ENCODE data around the gene NHLRC2. TPM values are rescaled to one million over a fixed set of nuclear protein-coding genes. Genes with fewer than 3 reads are reported as not detected.

Gene NHLRC2
- total RNA-seq, 4 donors from 2014 or later: 18.3 to 140 (median 45.8) TPM

DNA sequence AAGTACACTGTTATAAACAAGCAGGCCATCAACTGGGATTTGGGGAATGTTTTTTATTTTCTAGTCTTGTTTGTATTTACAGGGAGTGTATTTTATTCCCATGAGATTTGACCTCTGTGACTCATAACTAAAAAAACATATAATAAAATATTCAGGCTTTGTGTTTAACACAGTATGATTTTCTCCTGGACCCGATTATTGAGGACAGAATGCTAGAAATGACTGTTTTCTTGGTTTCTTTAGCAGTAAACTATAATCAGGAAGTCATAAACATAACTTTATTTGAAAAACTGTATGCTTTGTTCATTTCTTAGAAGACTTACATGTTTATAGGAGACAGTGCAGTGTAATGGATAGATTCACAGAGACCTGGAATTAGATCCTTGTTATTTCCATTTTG lies 2.1 kb downstream of the NHLRC2 start:
- Histone ChIP-seq H3K4me1 (peaks cover 14 to 53% (median 27%) of the 10 kb centered on the region in 4 donors), H3K27ac (peak overlapping the region in 1 of 4 donors; percentile 95), H3K36me3 (peaks cover 0 to 32% (median 6%) of the 10 kb centered on the region in 4 donors), H3K27me3 (no peaks in the 10 kb centered on the region), H3K4me3 (peak overlapping the region in 2 of 4 donors; percentile 96), H3K9me3 (no peaks in the 10 kb centered on the region)
- intact Hi-C loops (cut with DNase I; ENCODE audit: low total_unique reads): no loop called here
- TF ChIP-seq POLR2A (IDR thresholded peaks at IDR 0.05) (no peak), CTCF (IDR thresholded peaks at IDR 0.05) (no peak), EP300 (IDR thresholded peaks at IDR 0.05; ENCODE audit: low read depth) (no peak)
- WGBS, 2 donors (ENCODE audit: low coverage in 1 of 2): 17 to 45% methylated on average over 1 of the region's 1 CpG
- DNase-seq: no peak
- in situ Hi-C loops (cut with MboI; ENCODE audit: low pct_ligation_motif_present in 1 of 4, low pct_unique_long_range_greater_than_20kb in 1 of 4, low sequenced_read_pairs in 3 of 4): no loop called here

DNA sequence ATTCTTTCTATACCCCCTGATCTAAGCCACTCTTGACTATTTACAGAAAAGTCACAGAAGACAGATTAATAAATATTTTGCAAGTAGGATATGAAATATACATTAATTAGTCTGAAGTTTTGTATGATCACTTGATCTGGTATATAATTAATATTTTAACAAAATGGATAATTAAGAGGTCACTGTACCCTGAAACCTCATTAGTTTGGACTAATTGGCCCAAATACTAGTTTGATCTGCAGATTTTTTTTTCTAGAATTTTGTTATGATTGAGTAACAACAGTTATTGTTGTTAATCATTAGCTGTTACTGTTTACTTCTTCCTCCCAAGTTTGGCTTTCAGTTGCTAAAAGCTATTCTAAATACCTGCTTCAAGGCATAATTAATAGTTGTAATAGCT lies 2.7 kb downstream of the NHLRC2 start:
- Histone ChIP-seq H3K9me3 (no peaks in the 10 kb centered on the region), H3K4me1 (peaks cover 8 to 47% (median 26%) of the 10 kb centered on the region in 4 donors), H3K27ac (no peak overlapping the region), H3K4me3 (peak overlapping the region in 1 of 4 donors; percentile 96), H3K27me3 (no peaks in the 10 kb centered on the region), H3K36me3 (peaks cover 0 to 35% (median 9%) of the 10 kb centered on the region in 4 donors)
- in situ Hi-C loops (cut with MboI; ENCODE audit: low pct_ligation_motif_present in 1 of 4, low pct_unique_long_range_greater_than_20kb in 1 of 4, low sequenced_read_pairs in 3 of 4) (no loop called here), intact Hi-C loops (cut with DNase I; ENCODE audit: low total_unique reads) (no loop called here)
- no peak for TF ChIP-seq EP300 (IDR thresholded peaks at IDR 0.05; ENCODE audit: low read depth)
- TF ChIP-seq POLR2AphosphoS5 (IDR thresholded peaks at IDR 0.05): no peak
- TF ChIP-seq POLR2A (IDR thresholded peaks at IDR 0.05): no peak
- TF ChIP-seq CTCF (IDR thresholded peaks at IDR 0.05): no peak
- DNase-seq: no peak

- in situ Hi-C loops (cut with MboI; ENCODE audit: low pct_ligation_motif_present in 1 of 4, low pct_unique_long_range_greater_than_20kb in 1 of 4, low sequenced_read_pairs in 3 of 4): no loop called here
These were observed 4.1 kb downstream of the NHLRC2 start for GRCh38 chr10:113858541-113858940.

GRCh38 chr10:113859261-113859660 lies 4.8 kb downstream of the NHLRC2 start:
- in situ Hi-C loops (cut with MboI; ENCODE audit: low pct_ligation_motif_present in 1 of 4, low pct_unique_long_range_greater_than_20kb in 1 of 4, low sequenced_read_pairs in 3 of 4): no loop called here
- intact Hi-C loops (cut with DNase I; ENCODE audit: low total_unique reads): no loop called here
- 64 to 81% methylated on average over 2 of the region's 2 CpGs for WGBS, 2 donors (ENCODE audit: low coverage in 1 of 2)
- Histone ChIP-seq H3K4me3 (no peak overlapping the region), H3K9me3 (no peaks in the 10 kb centered on the region), H3K36me3 (peaks cover 0 to 35% (median 9%) of the 10 kb centered on the region in 4 donors), H3K27ac (no peak overlapping the region), H3K4me1 (peaks cover 6 to 33% (median 18%) of the 10 kb centered on the region in 4 donors), H3K27me3 (no peaks in the 10 kb centered on the region)
- no peak for DNase-seq
- TF ChIP-seq POLR2A (IDR thresholded peaks at IDR 0.05) (no peak), POLR2AphosphoS5 (IDR thresholded peaks at IDR 0.05) (no peak)

More at GRCh38 chr10:113858541-113858940, 4.1 kb downstream of the NHLRC2 start:
- Histone ChIP-seq H3K4me3 (no peak overlapping the region), H3K27ac (no peak overlapping the region), H3K4me1 (peaks cover 6 to 34% (median 19%) of the 10 kb centered on the region in 4 donors), H3K27me3 (no peaks in the 10 kb centered on the region), H3K36me3 (peaks cover 0 to 35% (median 9%) of the 10 kb centered on the region in 4 donors), H3K9me3 (no peaks in the 10 kb centered on the region)
- intact Hi-C loops (cut with DNase I; ENCODE audit: low total_unique reads): no loop called here
- TF ChIP-seq CTCF (IDR thresholded peaks at IDR 0.05): no peak
- TF ChIP-seq EP300 (IDR thresholded peaks at IDR 0.05; ENCODE audit: low read depth): no peak
- no peak for TF ChIP-seq POLR2A (IDR thresholded peaks at IDR 0.05)
- TF ChIP-seq POLR2AphosphoS5 (IDR thresholded peaks at IDR 0.05): no peak
- WGBS, 2 donors (ENCODE audit: low coverage in 1 of 2): 87 to 92% methylated on average over 2 of the region's 2 CpGs
- DNase-seq: no peak

- TF ChIP-seq CTCF (IDR thresholded peaks at IDR 0.05) (no peak), POLR2A (IDR thresholded peaks at IDR 0.05) (no peak), EP300 (IDR thresholded peaks at IDR 0.05; ENCODE audit: low read depth) (no peak), POLR2AphosphoS5 (IDR thresholded peaks at IDR 0.05) (no peak)
- in situ Hi-C loops (cut with MboI; ENCODE audit: low pct_ligation_motif_present in 1 of 4, low pct_unique_long_range_greater_than_20kb in 1 of 4, low sequenced_read_pairs in 3 of 4) (no loop called here), intact Hi-C loops (cut with DNase I; ENCODE audit: low total_unique reads) (no loop called here)
- DNase-seq: no peak
- no peak overlapping the region for H3K4me3 ChIP-seq
- peaks cover 0 to 14% (median 5%) of the 10 kb centered on the region in 4 donors for H3K36me3 ChIP-seq
- H3K27ac ChIP-seq: no peak overlapping the region
- H3K9me3 ChIP-seq: no peaks in the 10 kb centered on the region
- H3K27me3 ChIP-seq: no peaks in the 10 kb centered on the region
- WGBS, 2 donors (ENCODE audit: low coverage in 1 of 2): 68 to 87% methylated on average over 3 of the region's 3 CpGs
- H3K4me1 ChIP-seq: peaks cover 0 to 10% (median 2%) of the 10 kb centered on the region in 4 donors
These were observed 11.4 kb downstream of the NHLRC2 start for GRCh38 chr10:113865901-113866300.

Data from transverse colon (tissue), 4 donors.